A549 (cell line): ENCODE measurements around the gene GZMM. TPM values are rescaled to one million over a fixed set of nuclear protein-coding genes. Genes with fewer than 3 reads are reported as not detected.

ENCODE experiments used
- ATAC-seq, 2 experiments: fragments of 200-7000 bp in 1 of 2; fragments of >200 bp in 1 of 2; cut with Nextera tagmentation in 1 of 2; cut with Tn5 transposase in 1 of 2; 3 replicates each; pipeline versions ENCODE4 v1.8.0 to v1.9.1; 2018 to 2020; ENCODE audit warnings: mild to moderate bottlenecking in 1 of 2, moderate library complexity in 1 of 2
- CTCF ChIA-PET: fragments of 300-600 bp; sonication (Branson Sonifier 250); formaldehyde crosslinking; extraction: SDS; loops from one replicate; lab custom pipeline; 2021; ENCODE audit warnings: antibody characterized with exemption, inconsistent platforms; lab: Yijun Ruan, JAX
- POLR2A ChIA-PET: fragments of 350-600 bp; formaldehyde crosslinking; extraction: SDS; loops from one replicate; lab custom pipeline; 2021; ENCODE audit warnings: antibody characterized with exemption, inconsistent platforms; lab: Yijun Ruan, JAX
- DNase-seq, 2 experiments: peaks; one replicate each; pipeline versions ENCODE4 v3.0.0 to v3.0.0-alpha.2; 2011 to 2016; ENCODE audit warnings: low read depth in 1 of 2, low spot score in 1 of 2
- FAIRE-seq: peaks from 2 replicates; lab custom pipeline; 2011; peaks lifted over from hg19 to GRCh38; lab: Jason Lieb, UNC
- H3K27ac ChIP-seq, 2 experiments: fragments of >200 bp; sonication (Bioruptor Twin); formaldehyde crosslinking; 3 replicates each; pipeline ENCODE4 v1.5.1; 2016 to 2017
- H3K4me1 ChIP-seq: fragments of >200 bp; sonication (Bioruptor Twin); formaldehyde crosslinking; 3 replicates; pipeline ENCODE4 v1.6.1; 2016
- H3K4me2 ChIP-seq: fragments of >200 bp; sonication (Bioruptor Twin); formaldehyde crosslinking; 3 replicates; pipeline ENCODE4 v1.6.1; 2016
- H3K4me3 ChIP-seq: fragments of >200 bp; sonication (Bioruptor Twin); formaldehyde crosslinking; 3 replicates; pipeline ENCODE4 v1.5.1; 2016
- H3K9me3 ChIP-seq: fragments of >200 bp; sonication (Bioruptor Twin); formaldehyde crosslinking; 3 replicates; pipeline ENCODE4 v1.6.1; 2016
- CBX2 ChIP-seq: fragments of 200-600 bp; sonication (generic); IDR thresholded peaks from 2 replicates; pipeline ENCODE4 v1.6.1; 2016; ENCODE audit warnings: low read depth, mild to moderate bottlenecking, borderline replicate concordance
- CBX8 ChIP-seq: fragments of 200-600 bp; sonication (generic); IDR thresholded peaks from 2 replicates; pipeline ENCODE4 v1.6.1; 2016
- CHD2 ChIP-seq: fragments of 150-350 bp; IDR thresholded peaks from 2 replicates; pipeline ENCODE4 v1.6.1; 2014; ENCODE audit warnings: low read length; ENCODE audit not compliant: partially characterized antibody
- E2F6 ChIP-seq: IDR thresholded peaks from 2 replicates; pipeline ENCODE4 v1.6.1; 2012; ENCODE audit warnings: low read depth, borderline replicate concordance
- ESRRA ChIP-seq: fragments of 150-350 bp; IDR thresholded peaks from 2 replicates; pipeline ENCODE4 v1.6.1; 2014; ENCODE audit warnings: mild to moderate bottlenecking, low read length, borderline replicate concordance
- FOSB ChIP-seq: fragments of 250-450 bp; sonication (Bioruptor Pico); IDR thresholded peaks from 2 replicates; pipeline ENCODE4 v1.5.0; 2020; ENCODE audit warnings: mild to moderate bottlenecking, moderate library complexity
- FOSL2 ChIP-seq, 2 experiments: fragments of 450-650 bp in 1 of 2; fragments of >200 bp in 1 of 2; sonication (Bioruptor Twin) in 1 of 2; formaldehyde crosslinking; IDR thresholded peaks; 2 replicates each; pipeline versions ENCODE4 v1.5.0 to v1.6.1; 2016 to 2020; ENCODE audit warnings: mild to moderate bottlenecking in 1 of 2, moderate library complexity in 1 of 2
- HDAC2 ChIP-seq: fragments of 200-600 bp; sonication (generic); IDR thresholded peaks from 2 replicates; pipeline ENCODE4 v1.6.1; 2016
- HOXB13 ChIP-seq: fragments of 250-450 bp; sonication (Bioruptor Pico); IDR thresholded peaks from 2 replicates; pipeline ENCODE4 v1.5.0; 2020; ENCODE audit warnings: low read depth, mild to moderate bottlenecking, moderate library complexity
- JUNB ChIP-seq: fragments of >200 bp; sonication (Bioruptor Twin); formaldehyde crosslinking; IDR thresholded peaks from 2 replicates; pipeline ENCODE4 v1.6.1; 2016
- KDM5A ChIP-seq: fragments of 200-600 bp; sonication (generic); IDR thresholded peaks from 2 replicates; pipeline ENCODE4 v1.6.1; 2016; ENCODE audit warnings: antibody characterized with exemption, mild to moderate bottlenecking
- MAX ChIP-seq: IDR thresholded peaks from 2 replicates; pipeline ENCODE4 v1.6.1; 2012
- NFE2L2 ChIP-seq: fragments of 150-350 bp; conservative IDR thresholded peaks from 2 replicates; pipeline ENCODE4 v1.6.1; 2014; ENCODE audit warnings: low read length
- NPAS2 ChIP-seq: fragments of 250-450 bp; sonication (Bioruptor Pico); IDR thresholded peaks from 2 replicates; pipeline ENCODE4 v1.8.0; 2022; ENCODE audit warnings: mild to moderate bottlenecking, moderate library complexity, borderline replicate concordance
- RAD21 ChIP-seq, 2 experiments: fragments of >200 bp in 1 of 2; sonication (Bioruptor Twin) in 1 of 2; formaldehyde crosslinking in 1 of 2; IDR thresholded peaks in 1 of 2; conservative IDR thresholded peaks in 1 of 2; 2 replicates in 1 of 2; 3 replicates in 1 of 2; pipeline ENCODE4 v1.6.1; 2012 to 2018; ENCODE audit warnings: inconsistent platforms in 1 of 2
- RARB ChIP-seq: fragments of 250-450 bp; sonication (Bioruptor Pico); IDR thresholded peaks from 2 replicates; pipeline ENCODE4 v1.8.0; 2021; ENCODE audit warnings: mild to moderate bottlenecking, moderate library complexity
- RFX5 ChIP-seq: fragments of 450-650 bp; IDR thresholded peaks from 2 replicates; pipeline ENCODE4 v1.7.1; 2014; ENCODE audit warnings: antibody characterized with exemption, mild to moderate bottlenecking, moderate library complexity
- RNF2 ChIP-seq: fragments of 200-600 bp; sonication (generic); IDR thresholded peaks from 2 replicates; pipeline ENCODE4 v1.6.1; 2016; ENCODE audit warnings: low read depth, mild to moderate bottlenecking, antibody characterized with exemption, moderate library complexity, borderline replicate concordance
- TFCP2L1 ChIP-seq: fragments of 250-450 bp; sonication (Bioruptor Pico); IDR thresholded peaks from 2 replicates; pipeline ENCODE4 v1.5.0; 2021; ENCODE audit warnings: mild to moderate bottlenecking
- TP53 ChIP-seq: fragments of 250-450 bp; sonication (Bioruptor Pico); IDR thresholded peaks from 2 replicates; pipeline ENCODE4 v1.5.0; 2021; ENCODE audit warnings: mild to moderate bottlenecking, moderate library complexity
- ZFP36 ChIP-seq: fragments of 450-650 bp; IDR thresholded peaks from 2 replicates; pipeline ENCODE4 v1.6.1; 2014; ENCODE audit warnings: borderline replicate concordance; ENCODE audit not compliant: partially characterized antibody
- WGBS: methylation state at CpG from one replicate; pipeline ENCODE4 v1.1.6; 2017; ENCODE audit errors: missing lambda C conversion rate; 5-methylcytosine and 5-hydroxymethylcytosine counted together
- polyA plus RNA-seq, 4 experiments: library from polyadenylated mRNA; depleted of rRNA in 3 of 4; stranded (reverse); fragments of >200 nt; fragmentation: RNase III in 1 of 4; extraction: RNeasy Plus Mini Kit Qiagen cat#74134 plus additional on column Dnase treatment in 1 of 4; gene quantifications; 2 replicates in 3 of 4; 3 replicates in 1 of 4; pipeline ENCODE4 v1.2.3, GENCODE V29; 2011 to 2017

GZMM gene
- polyA plus RNA-seq, 2 of the 4 experiments (the other 2 are of a cell fraction): not detected

- Histone ChIP-seq H3K9me3 (no peaks in the 10 kb centered on the region), H3K27ac (no peak overlapping the region), H3K4me2 (no peak overlapping the region), H3K4me3 (no peak overlapping the region), H3K4me1 (peaks cover 10% of the 10 kb centered on the region)
- FAIRE-seq (no peak), DNase-seq (no peak), ATAC-seq (peak in 1 of 2 experiments; percentile 7; a peak in 1 of 6 replicates)
- ChIA-PET POLR2A (no interaction called here), CTCF (no interaction called here)
- WGBS: 86% methylated on average over 12 of the region's 26 CpGs
- no peak for TF ChIP-seq CHD2
- peak; percentile 75 for TF ChIP-seq ZFP36
Measured at GRCh38 chr19:547836-548720, 4.2 kb downstream of the GZMM start.

GRCh38 chr19:548886-549830 is 5.3 kb downstream of the GZMM start:
- TF ChIP-seq TFCP2L1 (CRISPR knock-in tag) (no peak), E2F6 (no peak), NPAS2 (CRISPR knock-in tag) (no peak), MAX (no peak), RFX5 (no peak), NFE2L2 (no peak), RAD21 (conservative IDR thresholded peaks at IDR 0.05 in 1 of 2, IDR thresholded peaks at IDR 0.05 in 1 of 2) (no peak), JUNB (no peak), HOXB13 (CRISPR knock-in tag) (no peak), CBX2 (no peak), RNF2 (no peak), HDAC2 (no peak), ESRRA (no peak), RARB (CRISPR knock-in tag) (no peak), TP53 (no peak), FOSL2 (IDR thresholded peaks at IDR 0.05) (no peak), FOSL2 (CRISPR knock-in tag; IDR thresholded peaks at IDR 0.05) (no peak), FOSB (CRISPR knock-in tag) (no peak), CBX8 (no peak), KDM5A (no peak)
- TF ChIP-seq, all 56 proteins: peak for 0
- CTCF ChIA-PET: no interaction called here
- POLR2A ChIA-PET: no interaction called here
- no peak overlapping the region for H3K4me2 ChIP-seq
- peaks cover 10% of the 10 kb centered on the region for H3K4me1 ChIP-seq
- no peaks in the 10 kb centered on the region for H3K9me3 ChIP-seq
- no peak for DNase-seq
- WGBS: 93% methylated on average over 15 of the region's 52 CpGs
- no peak for FAIRE-seq
- ATAC-seq: no peak; a peak in 1 of 6 replicates
- H3K4me3 ChIP-seq: no peak overlapping the region
- no peak overlapping the region for H3K27ac ChIP-seq
